ENCODE results near the gene SCT.

The SCT gene

GRCh38 chr11:643849-644738, 17.1 kb upstream of the SCT start:
- DNase-seq (ENCODE audit: low read depth) = no peak
- no peak overlapping the region for H3K4me3 ChIP-seq (ENCODE audit: low read length)
- TF ChIP-seq, protein P1, sequence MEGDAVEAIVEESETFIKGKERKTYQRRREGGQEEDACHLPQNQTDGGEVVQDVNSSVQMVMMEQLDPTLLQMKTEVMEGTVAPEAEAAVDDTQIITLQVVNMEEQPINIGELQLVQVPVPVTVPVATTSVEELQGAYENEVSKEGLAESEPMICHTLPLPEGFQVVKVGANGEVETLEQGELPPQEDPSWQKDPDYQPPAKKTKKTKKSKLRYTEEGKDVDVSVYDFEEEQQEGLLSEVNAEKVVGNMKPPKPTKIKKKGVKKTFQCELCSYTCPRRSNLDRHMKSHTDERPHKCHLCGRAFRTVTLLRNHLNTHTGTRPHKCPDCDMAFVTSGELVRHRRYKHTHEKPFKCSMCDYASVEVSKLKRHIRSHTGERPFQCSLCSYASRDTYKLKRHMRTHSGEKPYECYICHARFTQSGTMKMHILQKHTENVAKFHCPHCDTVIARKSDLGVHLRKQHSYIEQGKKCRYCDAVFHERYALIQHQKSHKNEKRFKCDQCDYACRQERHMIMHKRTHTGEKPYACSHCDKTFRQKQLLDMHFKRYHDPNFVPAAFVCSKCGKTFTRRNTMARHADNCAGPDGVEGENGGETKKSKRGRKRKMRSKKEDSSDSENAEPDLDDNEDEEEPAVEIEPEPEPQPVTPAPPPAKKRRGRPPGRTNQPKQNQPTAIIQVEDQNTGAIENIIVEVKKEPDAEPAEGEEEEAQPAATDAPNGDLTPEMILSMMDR (IDR thresholded peaks at IDR 0.05; ENCODE audit: insufficient read depth, low read depth, low read length, missing control alignments) = no peak

GRCh38 chr11:643366-643765, 16.4 kb upstream of the SCT start:
- TF ChIP-seq, protein P1 (IDR thresholded peaks at IDR 0.05; ENCODE audit: insufficient read depth, low read depth, low read length, missing control alignments) = no peak

DNA sequence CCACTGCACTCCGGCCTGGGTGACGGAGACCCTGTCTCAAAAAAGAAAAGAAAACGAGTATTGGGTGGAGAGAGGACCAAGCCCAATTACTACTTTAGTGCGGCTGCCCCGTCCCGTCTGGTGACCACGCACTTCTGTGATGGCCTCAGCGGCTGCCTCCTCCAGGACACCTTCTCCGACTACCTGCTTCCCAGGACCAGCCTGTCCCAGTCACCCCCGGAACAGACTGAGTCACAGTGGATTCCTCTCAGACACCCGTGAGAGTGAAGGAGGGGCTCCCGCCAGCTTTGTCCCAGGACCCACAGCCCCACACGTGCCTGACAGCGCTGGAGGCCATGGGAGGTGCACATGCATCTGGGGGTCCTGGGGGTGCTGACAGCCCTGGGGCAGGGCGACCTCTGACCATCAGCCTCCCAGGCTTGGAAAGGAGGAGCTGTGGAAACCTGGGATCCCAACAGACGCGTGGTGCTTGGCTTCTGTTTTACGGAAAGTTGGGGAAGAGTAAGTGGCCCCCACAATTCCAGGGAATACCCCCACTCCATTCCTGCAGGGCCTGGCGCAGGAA, 14.9 kb upstream of the SCT start:
- TF ChIP-seq, protein P1 (IDR thresholded peaks at IDR 0.05; ENCODE audit: insufficient read depth, low read depth, low read length, missing control alignments) = no peak
- DNase-seq (ENCODE audit: low read depth) = no peak
- H3K4me3 ChIP-seq (ENCODE audit: low read length) = no peak overlapping the region

More at GRCh38 chr11:643366-643765, 16.4 kb upstream of the SCT start:
- no peak overlapping the region for H3K4me3 ChIP-seq (ENCODE audit: low read length)
- DNase-seq (ENCODE audit: low read depth) = no peak

DNA sequence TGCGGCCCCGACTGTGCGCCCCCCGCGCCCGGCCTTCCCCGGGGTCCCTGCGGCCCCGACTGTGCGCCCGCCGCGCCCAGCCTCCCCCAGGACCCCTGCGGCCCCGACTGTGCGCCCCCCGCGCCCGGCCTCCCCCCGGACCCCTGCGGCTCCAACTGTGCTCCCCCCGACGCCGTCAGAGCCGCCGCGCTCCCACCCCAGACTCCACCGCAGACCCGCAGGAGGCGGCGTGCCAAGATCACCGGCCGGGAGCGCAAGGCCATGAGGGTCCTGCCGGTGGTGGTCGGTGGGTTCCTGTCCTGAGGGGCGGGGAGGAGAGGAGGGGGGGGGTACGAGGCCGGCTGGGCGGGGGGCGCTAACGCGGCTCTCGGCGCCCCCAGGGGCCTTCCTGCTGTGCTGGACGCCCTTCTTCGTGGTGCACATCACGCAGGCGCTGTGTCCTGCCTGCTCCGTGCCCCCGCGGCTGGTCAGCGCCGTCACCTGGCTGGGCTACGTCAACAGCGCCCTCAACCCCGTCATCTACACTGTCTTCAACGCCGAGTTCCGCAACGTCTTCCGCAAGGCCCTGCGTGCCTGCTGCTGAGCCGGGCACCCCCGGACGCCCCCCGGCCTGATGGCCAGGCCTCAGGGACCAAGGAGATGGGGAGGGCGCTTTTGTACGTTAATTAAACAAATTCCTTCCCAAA, 13.2 kb upstream of the SCT start:
- TF ChIP-seq, protein P1 (IDR thresholded peaks at IDR 0.05; ENCODE audit: insufficient read depth, low read depth, low read length, missing control alignments) = no peak
- DNase-seq (ENCODE audit: low read depth) = no peak
- H3K4me3 ChIP-seq (ENCODE audit: low read length) = no peak overlapping the region

DNA sequence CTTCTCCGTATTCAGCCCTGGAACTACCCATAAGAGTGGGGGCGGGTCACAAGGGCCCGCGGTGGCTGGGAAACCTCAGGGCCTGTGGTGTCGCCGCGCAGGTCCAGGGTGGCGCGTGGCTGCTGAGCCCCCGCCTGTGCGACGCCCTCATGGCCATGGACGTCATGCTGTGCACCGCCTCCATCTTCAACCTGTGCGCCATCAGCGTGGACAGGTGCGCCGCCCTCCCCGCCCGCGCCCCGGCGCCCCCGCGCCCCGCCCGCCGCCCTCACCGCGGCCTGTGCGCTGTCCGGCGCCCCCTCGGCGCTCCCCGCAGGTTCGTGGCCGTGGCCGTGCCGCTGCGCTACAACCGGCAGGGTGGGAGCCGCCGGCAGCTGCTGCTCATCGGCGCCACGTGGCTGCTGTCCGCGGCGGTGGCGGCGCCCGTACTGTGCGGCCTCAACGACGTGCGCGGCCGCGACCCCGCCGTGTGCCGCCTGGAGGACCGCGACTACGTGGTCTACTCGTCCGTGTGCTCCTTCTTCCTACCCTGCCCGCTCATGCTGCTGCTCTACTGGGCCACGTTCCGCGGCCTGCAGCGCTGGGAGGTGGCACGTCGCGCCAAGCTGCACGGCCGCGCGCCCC, 12.5 kb upstream of the SCT start:
- DNase-seq (ENCODE audit: low read depth) = no peak
- H3K4me3 ChIP-seq (ENCODE audit: low read length) = no peak overlapping the region
- TF ChIP-seq, protein P1 (IDR thresholded peaks at IDR 0.05; ENCODE audit: insufficient read depth, low read depth, low read length, missing control alignments) = no peak

DNA sequence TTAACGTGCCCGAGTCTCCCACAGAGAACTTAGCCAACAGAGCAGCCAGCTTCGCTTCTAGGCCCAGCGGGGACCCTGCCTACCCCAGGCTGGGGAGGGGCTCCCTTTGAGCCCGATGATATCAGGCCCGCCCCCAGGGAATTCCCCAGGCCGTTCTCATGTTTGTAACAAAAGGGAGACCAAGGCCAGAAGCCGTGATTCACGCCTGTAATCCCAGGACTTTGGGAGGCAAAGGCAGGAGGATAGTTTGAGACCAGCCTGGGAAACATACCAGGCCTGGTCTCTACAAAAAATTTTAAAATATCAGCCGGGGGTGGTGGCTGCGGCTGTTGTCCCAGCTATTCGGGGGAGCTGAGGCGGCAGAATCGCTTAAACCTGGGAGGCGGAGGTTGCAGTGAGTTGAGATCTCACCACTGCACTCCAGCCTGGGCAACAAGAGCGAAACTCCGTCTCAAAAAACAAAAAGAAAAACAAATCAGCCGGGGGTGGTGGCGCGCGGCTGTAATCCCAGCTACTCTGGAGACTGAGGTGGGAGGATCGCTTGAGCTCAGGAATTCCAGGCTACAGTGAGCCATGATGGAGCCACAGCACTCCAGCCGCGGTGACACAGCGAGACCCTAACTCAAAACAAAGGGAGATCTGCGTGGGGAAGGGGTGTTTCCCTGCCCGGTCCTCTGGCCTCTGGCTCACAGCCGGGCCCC, 11.8 kb upstream of the SCT start:
- no peak overlapping the region for H3K4me3 ChIP-seq (ENCODE audit: low read length)
- no peak for DNase-seq (ENCODE audit: low read depth)
- TF ChIP-seq, protein P1 (IDR thresholded peaks at IDR 0.05; ENCODE audit: insufficient read depth, low read depth, low read length, missing control alignments) = no peak

All from epithelial cell of esophagus (primary cell).